Activated T-helper 9 cell treated with anti-CD3 and anti-CD28 coated beads, Interleukin-2, amount 50 U/mL, for 16 hours (primary cell): ENCODE measurements around the gene CYTH3.
"Not testable (repeated sequence)": the region's sequence is repeated elsewhere in the genome, so short reads cannot be mapped to it uniquely, and the experiment has no call there.

Experiments
- DNase-seq: peaks from one replicate; pipeline ENCODE4 v3.0.0-alpha.2; 2020; ENCODE audit warnings: low read depth

Gene CYTH3

GRCh38 chr7:6229284-6229683 is 43.1 kb downstream of the CYTH3 start:
- not testable (repeated sequence) for DNase-seq

DNA sequence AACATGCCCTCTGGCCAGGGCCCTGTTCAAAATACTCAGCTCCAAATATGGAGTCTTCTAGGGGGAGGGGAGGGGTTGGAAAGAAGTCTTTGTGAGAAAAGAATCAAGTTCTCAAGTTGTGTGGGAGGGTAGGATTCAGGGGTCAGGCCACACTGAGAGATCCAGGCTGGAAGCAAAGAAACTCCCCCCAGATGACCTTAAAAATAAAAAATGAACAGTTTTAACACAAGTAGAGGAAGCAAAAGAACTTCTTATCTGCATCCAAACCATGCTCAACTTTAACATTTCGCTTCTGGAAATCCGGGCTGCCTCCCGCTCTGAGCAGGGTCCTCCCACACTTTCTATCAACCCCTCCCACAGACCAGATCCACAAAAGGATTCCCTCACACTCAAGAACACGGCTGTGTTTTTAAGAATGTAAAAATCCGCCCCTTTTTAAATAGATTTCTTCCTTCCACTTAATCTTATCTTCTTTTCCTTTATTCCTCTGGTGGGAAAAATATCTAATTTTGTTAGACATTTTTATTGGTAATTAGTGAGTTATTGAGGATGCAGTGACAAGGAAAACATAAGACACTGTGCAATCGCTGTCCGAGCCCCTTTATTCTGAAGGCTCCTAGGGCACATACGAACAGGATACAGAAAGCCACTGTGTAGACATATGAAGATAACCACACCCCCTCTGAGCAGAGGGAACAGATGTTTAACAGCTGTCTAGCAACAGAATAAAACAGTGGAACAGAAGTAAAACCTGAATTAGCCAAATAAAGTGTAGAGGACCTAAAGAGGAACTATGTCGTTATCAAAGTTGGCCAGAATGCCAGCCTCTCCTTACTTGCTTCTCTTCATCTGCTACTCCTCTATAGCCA is 43.8 kb downstream of the CYTH3 start:
- no peak for DNase-seq

GRCh38 chr7:6227294-6227846 is 45.1 kb downstream of the CYTH3 start:
- no peak for DNase-seq

DNA sequence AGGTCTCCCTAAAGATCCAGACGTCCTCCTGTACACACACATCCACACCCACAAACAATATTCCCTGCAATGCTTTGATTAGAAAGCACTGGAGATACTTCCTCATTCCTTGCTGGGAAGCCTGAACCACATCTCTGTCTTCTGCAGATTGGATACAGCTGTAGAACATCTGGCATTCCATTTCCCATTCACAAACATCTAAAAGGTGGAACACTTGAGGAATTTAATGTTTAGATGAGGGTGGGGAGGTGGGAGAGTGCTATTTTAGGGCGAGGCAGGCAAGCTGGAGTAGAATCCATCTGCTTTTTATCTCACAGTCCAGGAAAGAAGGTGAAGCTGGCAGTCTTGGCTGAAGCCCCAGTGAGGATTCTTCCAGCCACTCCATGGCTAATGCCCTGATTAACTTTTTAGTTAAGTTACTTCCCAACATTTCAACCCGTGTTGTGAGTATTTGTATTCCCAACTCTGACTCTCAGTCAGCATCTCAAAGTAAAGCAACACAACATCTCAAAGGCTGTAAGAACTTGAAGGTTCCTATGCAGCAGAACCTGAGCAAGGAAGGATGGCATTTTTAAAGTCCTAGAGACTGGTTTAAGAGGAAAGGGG is 46.1 kb downstream of the CYTH3 start:
- no peak for DNase-seq

- DNase-seq: not testable (repeated sequence)
Observed at GRCh38 chr7:6223411-6223810, 49.0 kb downstream of the CYTH3 start.

DNA sequence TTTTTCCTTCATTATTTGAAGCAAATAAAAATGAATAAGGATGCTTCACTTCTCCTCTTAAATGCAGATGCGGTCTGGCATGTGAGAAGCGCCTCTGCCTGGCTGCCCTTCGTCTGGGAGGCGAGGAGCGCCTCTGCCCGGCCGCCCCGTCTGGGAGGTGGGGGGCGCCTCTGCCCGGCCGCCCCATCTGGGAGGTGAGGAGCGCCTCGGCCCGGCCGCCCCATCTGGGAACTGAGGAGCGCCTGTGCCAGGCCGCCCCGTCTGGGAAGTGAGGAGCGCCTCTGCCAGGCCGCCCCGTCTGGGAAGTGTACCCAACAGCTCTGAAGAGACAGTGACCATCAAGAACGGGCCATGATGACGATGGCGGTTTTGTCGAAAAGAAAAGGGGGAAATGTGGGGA is 49.4 kb downstream of the CYTH3 start:
- DNase-seq: not testable (repeated sequence)

DNA sequence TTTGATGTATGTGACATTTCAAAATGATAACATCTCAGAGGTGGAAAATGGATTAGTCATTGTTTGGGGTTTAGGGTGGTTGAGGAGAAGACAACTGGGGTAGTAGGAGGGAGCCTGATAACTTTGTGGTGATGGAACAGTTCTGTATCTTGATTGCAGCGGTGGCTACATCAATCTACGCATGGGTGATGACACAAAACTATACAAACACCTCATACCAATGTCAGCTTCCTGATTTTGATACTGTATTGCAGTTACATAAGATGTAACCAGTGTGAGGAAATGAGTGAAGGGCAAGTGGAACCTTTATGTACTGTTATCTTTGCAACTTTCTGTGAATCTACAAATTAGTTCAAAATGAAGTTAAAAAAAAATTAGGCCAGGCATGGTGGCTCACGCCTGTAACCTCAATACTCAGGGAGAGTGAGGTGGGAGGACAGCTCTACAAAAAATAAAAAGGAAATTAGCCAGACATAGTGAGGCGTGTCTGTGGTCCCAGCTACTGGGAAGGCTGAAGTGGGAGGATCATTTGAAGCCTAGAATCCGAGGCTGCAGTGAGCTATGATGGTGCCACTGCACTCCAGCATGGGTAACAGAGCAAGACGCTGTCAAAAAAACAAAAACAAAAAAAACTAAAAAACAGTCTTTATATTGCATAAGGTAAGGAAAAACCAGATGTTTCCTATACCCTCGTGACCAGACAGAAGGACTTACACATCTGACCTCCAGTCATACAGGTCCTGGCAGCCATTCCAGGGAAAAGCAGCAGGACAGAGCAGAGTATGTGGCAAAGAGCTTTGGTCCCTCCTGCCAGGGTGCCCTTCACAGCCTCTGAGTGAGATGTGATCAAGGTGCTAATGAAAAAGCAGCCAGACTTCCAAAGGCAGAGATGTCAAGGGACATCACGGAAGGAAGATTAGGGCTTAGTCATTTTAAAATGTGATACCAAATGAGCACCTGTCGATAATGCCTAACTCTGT is 50.8 kb downstream of the CYTH3 start:
- peak; percentile 20 for DNase-seq

DNA sequence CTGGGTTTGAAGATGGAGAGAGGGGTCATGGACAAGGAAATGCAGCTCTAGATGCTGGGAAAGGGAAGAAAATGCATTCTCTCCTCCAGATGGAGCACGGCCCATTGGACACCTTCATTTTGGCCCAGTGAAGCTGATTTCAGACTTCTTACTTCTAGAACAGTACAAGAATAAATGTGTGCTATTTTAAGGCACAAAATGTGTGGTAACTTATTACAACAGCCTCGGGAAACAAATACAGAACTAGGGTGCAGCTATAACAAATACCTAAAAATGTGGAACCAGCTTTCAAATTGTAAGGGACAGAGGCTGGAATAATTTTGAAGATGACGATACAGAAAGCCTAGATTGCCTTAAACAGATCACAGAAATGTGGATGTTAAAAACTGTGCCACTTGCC is 54.1 kb downstream of the CYTH3 start:
- DNase-seq: no peak

- DNase-seq: no peak
Observed at GRCh38 chr7:6212008-6212407, 60.4 kb downstream of the CYTH3 start.

DNA sequence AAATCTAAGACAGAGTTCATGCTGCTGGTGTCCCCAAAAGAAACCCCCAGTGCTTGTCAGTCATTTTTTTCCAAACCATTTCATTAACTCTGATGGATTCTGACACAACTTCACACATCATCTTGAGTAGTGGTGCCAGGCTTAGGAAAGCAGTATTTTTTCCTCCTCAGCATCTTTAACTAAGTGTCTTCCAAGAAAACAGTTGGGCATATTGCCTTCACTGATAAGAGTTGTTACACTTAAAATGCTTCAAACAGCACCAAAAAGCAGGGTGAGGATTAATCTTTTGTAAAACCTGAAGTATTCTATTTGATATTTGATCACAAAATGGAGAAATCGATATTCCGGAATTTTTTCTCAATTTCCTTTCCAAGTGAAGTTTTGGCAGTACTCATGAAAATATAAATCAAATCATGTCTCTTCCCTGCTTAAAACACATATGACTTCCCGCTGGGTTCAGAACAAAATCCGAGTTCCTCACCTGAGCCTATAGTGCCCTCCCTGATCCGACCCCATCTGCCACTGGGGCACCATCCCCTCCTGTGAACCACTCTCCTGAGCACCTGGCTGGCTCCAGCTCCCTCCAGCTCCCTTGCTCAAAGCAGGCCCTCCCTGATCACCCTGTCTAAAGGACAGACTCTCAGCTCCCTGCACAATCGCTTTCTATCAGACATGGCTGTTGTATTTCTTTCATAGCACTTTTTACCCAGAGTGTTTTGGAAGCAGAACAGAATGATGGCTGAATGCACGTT is 61.6 kb downstream of the CYTH3 start:
- no peak for DNase-seq

GRCh38 chr7:6209340-6209739 is 63.1 kb downstream of the CYTH3 start:
- no peak for DNase-seq

- DNase-seq: no peak
Observed at GRCh38 chr7:6208573-6209328, 63.7 kb downstream of the CYTH3 start.

DNA sequence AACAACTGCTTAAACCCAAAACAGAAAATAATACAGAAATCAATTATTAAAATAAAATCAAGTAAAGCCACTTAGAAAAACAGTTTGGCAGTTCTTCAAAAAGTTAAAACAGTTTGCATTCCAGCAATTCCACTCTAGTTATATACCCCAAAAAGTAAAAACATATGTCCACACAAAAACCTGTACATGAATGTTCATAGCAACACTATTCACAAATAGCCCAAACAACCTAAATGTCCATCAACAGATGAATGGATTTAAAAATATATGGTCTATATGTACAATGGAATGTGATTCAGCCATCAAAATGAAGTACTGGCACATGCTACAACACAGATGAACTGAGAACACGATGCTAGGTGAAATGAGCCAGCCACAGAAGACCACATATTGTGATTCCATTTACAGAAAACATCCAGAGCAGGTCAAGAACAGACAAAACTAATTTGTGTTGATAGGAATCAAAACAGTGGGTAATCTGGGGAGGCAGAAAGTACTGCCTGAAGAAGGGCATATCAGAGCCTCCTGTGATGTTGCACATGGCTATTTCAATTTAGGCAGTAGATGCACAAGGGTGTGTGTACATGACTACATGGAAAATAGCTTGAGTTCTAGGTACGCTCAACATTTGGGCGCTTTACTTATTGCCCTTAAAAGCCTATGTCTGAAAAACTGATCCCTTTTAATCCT is 66.3 kb downstream of the CYTH3 start:
- no peak for DNase-seq

- no peak for DNase-seq
Observed at GRCh38 chr7:6203381-6203780, 69.0 kb downstream of the CYTH3 start.

- no peak for DNase-seq
Observed at GRCh38 chr7:6202117-6202516, 70.3 kb downstream of the CYTH3 start.

GRCh38 chr7:6200971-6201370 is 71.5 kb downstream of the CYTH3 start:
- DNase-seq: no peak

DNA sequence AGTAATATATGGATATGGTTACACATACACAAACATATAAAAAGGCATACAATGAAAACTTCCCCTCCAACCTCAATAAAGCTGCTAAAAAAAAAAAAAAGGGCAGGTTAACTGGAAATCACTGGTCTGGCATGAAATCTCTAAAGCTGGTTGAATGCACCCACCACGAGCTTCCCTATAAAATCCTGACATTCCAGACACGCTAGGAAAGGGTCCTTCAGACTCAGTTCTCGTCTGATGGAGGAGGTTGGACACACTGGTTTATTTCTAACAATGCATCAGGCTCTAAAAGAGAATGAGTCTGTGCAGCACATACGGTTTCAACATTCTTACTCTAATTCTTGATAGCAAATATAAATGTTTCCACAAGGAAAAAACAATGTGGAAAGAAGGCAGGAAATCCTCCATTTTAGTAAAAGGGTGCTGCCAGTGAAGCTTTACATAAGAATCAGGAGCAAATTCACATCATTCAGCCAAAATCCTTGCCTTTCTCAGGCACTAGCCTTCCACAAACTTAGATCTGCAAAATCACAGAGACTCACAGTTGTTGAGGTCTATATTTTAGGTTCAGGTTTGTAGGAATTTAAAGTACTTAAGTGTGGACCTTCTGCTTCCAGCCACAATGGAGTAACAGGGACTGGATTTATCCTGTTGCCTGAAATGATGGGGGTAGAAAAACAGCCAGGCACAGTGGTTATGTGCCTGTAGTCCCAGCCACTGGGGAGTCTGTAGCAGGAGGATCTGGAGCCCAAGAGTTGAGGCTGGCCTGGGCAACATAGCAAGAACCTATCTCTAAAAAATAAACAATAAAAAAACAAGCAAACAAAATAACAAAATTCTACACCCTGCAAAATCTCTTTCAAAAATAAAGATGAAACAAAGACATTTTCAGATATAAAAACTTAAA is 73.5 kb downstream of the CYTH3 start:
- no peak for DNase-seq

DNA sequence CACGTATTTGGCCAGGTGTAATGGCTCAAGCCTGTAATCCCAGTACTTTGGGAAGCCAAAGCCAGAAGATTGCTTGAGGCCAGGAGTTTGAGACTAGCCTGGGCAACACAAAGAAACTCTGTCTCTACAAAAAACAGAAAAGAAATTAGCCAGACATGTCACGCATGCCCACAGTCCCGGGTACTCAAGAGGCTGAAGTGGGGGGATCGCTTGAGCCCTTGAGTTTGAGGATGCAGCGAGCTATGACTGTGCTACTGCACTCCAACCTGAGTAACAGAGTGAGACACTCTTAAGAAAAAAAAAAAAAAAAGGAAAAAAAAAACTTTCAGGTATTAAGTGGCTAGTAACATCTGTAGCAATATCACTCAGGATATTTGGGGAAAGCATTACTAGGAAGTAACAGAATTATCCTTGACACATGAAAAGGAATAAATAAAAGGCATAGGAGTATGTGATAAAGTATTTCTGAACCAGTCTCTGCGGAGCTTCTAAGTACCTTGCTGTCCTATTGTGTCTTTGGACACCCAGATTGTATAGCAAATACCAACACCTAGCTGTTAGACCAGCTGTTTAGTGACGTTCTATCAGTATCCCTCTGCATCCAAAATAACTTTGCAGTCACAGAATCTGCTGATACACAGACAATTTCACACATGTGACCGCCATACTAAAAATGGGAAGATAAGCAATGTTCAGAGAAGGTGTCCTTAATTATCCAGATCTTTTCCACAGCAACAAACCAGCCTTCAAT is 74.4 kb downstream of the CYTH3 start:
- DNase-seq: no peak
